Loucy (cell line): Measurements from ENCODE around the gene KSR1.

Experiments
- H2AFZ ChIP-seq: fragments of 200-600 bp; sonication (generic); 2 replicates; pipeline ENCODE4 v1.6.0; 2016; ENCODE audit warnings: antibody characterized with exemption, mild to moderate bottlenecking, low read length, moderate library complexity
- H3F3A ChIP-seq: fragments of 200-600 bp; 2 replicates; pipeline ENCODE4 v1.6.0; 2016; ENCODE audit warnings: antibody characterized with exemption, low read depth, mild to moderate bottlenecking
- H3K27me3 ChIP-seq: fragments of 200-600 bp; sonication (generic); 2 replicates; pipeline ENCODE4 v1.6.1; 2014; ENCODE audit warnings: low read length, mild to moderate bottlenecking; ENCODE audit not compliant: insufficient read depth, poor library complexity, severe bottlenecking
- H3K36me3 ChIP-seq: fragments of 200-600 bp; sonication (generic); 2 replicates; pipeline ENCODE4 v1.6.1; 2016; ENCODE audit warnings: low read length; ENCODE audit not compliant: insufficient read depth
- H3K4me1 ChIP-seq: fragments of 200-600 bp; sonication (generic); 2 replicates; pipeline ENCODE4 v1.5.1; 2014; ENCODE audit warnings: low read length, mild to moderate bottlenecking; ENCODE audit not compliant: insufficient read depth, poor library complexity, severe bottlenecking
- H3K4me2 ChIP-seq: fragments of 200-600 bp; sonication (generic); 2 replicates; pipeline ENCODE4 v1.6.0; 2014; ENCODE audit warnings: antibody characterized with exemption, low read length, low read depth, mild to moderate bottlenecking; ENCODE audit not compliant: poor library complexity, severe bottlenecking
- H3K4me3 ChIP-seq: fragments of 200-600 bp; sonication (generic); 2 replicates; pipeline ENCODE4 v1.5.1; 2014; ENCODE audit warnings: low read length, mild to moderate bottlenecking, mixed read lengths; ENCODE audit not compliant: poor library complexity, severe bottlenecking
- H3K79me2 ChIP-seq: fragments of 200-600 bp; sonication (generic); 2 replicates; pipeline ENCODE4 v1.6.1; 2014; ENCODE audit warnings: low read length; ENCODE audit not compliant: insufficient read depth
- H3K9ac ChIP-seq: fragments of 200-600 bp; sonication (generic); 2 replicates; pipeline ENCODE4 v1.6.0; 2014; ENCODE audit warnings: mild to moderate bottlenecking, low read depth, low read length, moderate library complexity; ENCODE audit not compliant: poor library complexity, severe bottlenecking
- H3K9me2 ChIP-seq: fragments of 200-600 bp; sonication (generic); replicated peaks from 2 replicates; pipeline ENCODE4 v1.6.1; 2016; ENCODE audit warnings: low read depth, low read length, mixed read lengths
- H3K9me3 ChIP-seq: fragments of 200-600 bp; sonication (generic); 2 replicates; pipeline ENCODE4 v1.6.1; 2014; ENCODE audit warnings: mild to moderate bottlenecking, antibody characterized with exemption, low read length, low read depth; ENCODE audit not compliant: insufficient read depth
- H4K20me1 ChIP-seq: fragments of 200-600 bp; sonication (generic); 2 replicates; pipeline ENCODE4 v1.6.0; 2014; ENCODE audit warnings: antibody characterized with exemption, low read length, mild to moderate bottlenecking; ENCODE audit not compliant: insufficient read depth, poor library complexity, severe bottlenecking
- CTCF ChIP-seq: fragments of 200-600 bp; sonication (generic); conservative IDR thresholded peaks from 2 replicates; pipeline ENCODE4 v1.5.1; 2014; ENCODE audit warnings: mild to moderate bottlenecking, antibody characterized with exemption, low read length
- EZH2phosphoT487 ChIP-seq: fragments of 200-600 bp; IDR thresholded peaks from 2 replicates; pipeline ENCODE4 v1.6.1; 2018; ENCODE audit warnings: antibody characterized with exemption, mild to moderate bottlenecking, moderate library complexity, borderline replicate concordance

The KSR1 gene

GRCh38 chr17:27530764-27531391 is 74.6 kb downstream of the KSR1 start:
- H3K9me2 ChIP-seq, result no peaks in the 10 kb centered on the region
- no peak overlapping the region for H3K4me3 ChIP-seq
- no peaks in the 10 kb centered on the region for H3K9me3 ChIP-seq
- H4K20me1 ChIP-seq, result no peaks in the 10 kb centered on the region
- no peak overlapping the region for H2AFZ ChIP-seq
- no peak overlapping the region for H3K9ac ChIP-seq
- H3K4me1 ChIP-seq, result peaks cover 48% of the 10 kb centered on the region
- no peaks in the 10 kb centered on the region for H3K36me3 ChIP-seq
- H3K27me3 ChIP-seq, result no peaks in the 10 kb centered on the region
- no peak overlapping the region for H3K4me2 ChIP-seq
- H3K79me2 ChIP-seq, result peaks cover 29% of the 10 kb centered on the region
- no peaks in the 10 kb centered on the region for H3F3A ChIP-seq
- TF ChIP-seq EZH2phosphoT487 (no peak), CTCF (no peak)

GRCh38 chr17:27531469-27531961 is 75.3 kb downstream of the KSR1 start:
- Histone ChIP-seq H3K9me3 (no peaks in the 10 kb centered on the region), H2AFZ (no peak overlapping the region), H3K9ac (no peak overlapping the region), H3K4me1 (peaks cover 48% of the 10 kb centered on the region), H3K27me3 (no peaks in the 10 kb centered on the region), H4K20me1 (no peaks in the 10 kb centered on the region), H3K4me3 (no peak overlapping the region), H3K36me3 (no peaks in the 10 kb centered on the region), H3K4me2 (no peak overlapping the region), H3K79me2 (peaks cover 36% of the 10 kb centered on the region), H3F3A (no peaks in the 10 kb centered on the region), H3K9me2 (no peaks in the 10 kb centered on the region)
- TF ChIP-seq CTCF, result no peak
- no peak for TF ChIP-seq EZH2phosphoT487

GRCh38 chr17:27532269-27533263 is 76.3 kb downstream of the KSR1 start:
- H3K4me2 ChIP-seq, result no peak overlapping the region
- H3K4me3 ChIP-seq, result no peak overlapping the region
- TF ChIP-seq CTCF (no peak), EZH2phosphoT487 (no peak)
- no peaks in the 10 kb centered on the region for H3K9me3 ChIP-seq
- H3K36me3 ChIP-seq, result no peaks in the 10 kb centered on the region
- H3K9ac ChIP-seq, result no peak overlapping the region
- peaks cover 48% of the 10 kb centered on the region for H3K4me1 ChIP-seq
- no peaks in the 10 kb centered on the region for H3K27me3 ChIP-seq
- H2AFZ ChIP-seq, result no peak overlapping the region
- H3K9me2 ChIP-seq, result no peaks in the 10 kb centered on the region
- H3F3A ChIP-seq, result no peaks in the 10 kb centered on the region
- H3K79me2 ChIP-seq, result peaks cover 40% of the 10 kb centered on the region
- peaks cover under 1% of the 10 kb centered on the region for H4K20me1 ChIP-seq
